Measurements from ENCODE around the gene IKZF5.

GRCh38 chr10:123019264-123019663 lies 10.7 kb upstream of the IKZF5 start:
- TF ChIP-seq TAF1 (IDR thresholded peaks at IDR 0.05; ENCODE audit: low read depth, low read length) (no peak), POLR2AphosphoS5 (IDR thresholded peaks at IDR 0.05; ENCODE audit: low read depth, low read length) (no peak), POLR2A (IDR thresholded peaks at IDR 0.05; ENCODE audit: low read depth, low read length) (no peak), PAX5 (IDR thresholded peaks at IDR 0.05; ENCODE audit: insufficient read depth, low read length, severe bottlenecking) (no peak), POU2F2 (IDR thresholded peaks at IDR 0.05; ENCODE audit: low read depth, low read length) (no peak), SPI1 (IDR thresholded peaks at IDR 0.05; ENCODE audit: low read depth, low read length) (no peak)

All from GM12891 (cell line).